Hepatocyte (in vitro differentiated cells): ENCODE data around the gene SEC24D. TPM values are rescaled to one million over a fixed set of nuclear protein-coding genes. Genes with fewer than 3 reads are reported as not detected.

Experiments used
- DNase-seq: peaks from one replicate; pipeline ENCODE4 v3.0.0-alpha.2; 2016; ENCODE audit warnings: low spot score
- H2AFZ ChIP-seq: fragments of 200-600 bp; sonication (generic); 2 replicates; pipeline ENCODE4 v1.6.0; 2016; ENCODE audit warnings: antibody characterized with exemption, mild to moderate bottlenecking
- H3K27ac ChIP-seq: fragments of 200-600 bp; sonication (generic); 2 replicates; pipeline ENCODE4 v1.5.1; 2016; ENCODE audit warnings: mild to moderate bottlenecking
- H3K27me3 ChIP-seq: fragments of 200-600 bp; sonication (generic); 2 replicates; pipeline ENCODE4 v1.6.1; 2016
- H3K36me3 ChIP-seq: fragments of 200-600 bp; sonication (generic); replicated peaks from 2 replicates; pipeline ENCODE4 v1.5.1; 2016; ENCODE audit warnings: low read depth; ENCODE audit not compliant: insufficient read depth
- H3K4me1 ChIP-seq: fragments of 200-600 bp; sonication (generic); 2 replicates; pipeline ENCODE4 v1.5.1; 2016; ENCODE audit warnings: mild to moderate bottlenecking, moderate library complexity; ENCODE audit not compliant: insufficient read depth
- H3K4me2 ChIP-seq: fragments of 200-600 bp; sonication (generic); 2 replicates; pipeline ENCODE4 v1.6.0; 2016
- H3K4me3 ChIP-seq: fragments of 200-600 bp; sonication (generic); 2 replicates; pipeline ENCODE4 v1.5.1; 2016; ENCODE audit warnings: mild to moderate bottlenecking
- H3K79me2 ChIP-seq: fragments of 200-600 bp; sonication (generic); 2 replicates; pipeline ENCODE4 v1.6.0; 2017; ENCODE audit warnings: mild to moderate bottlenecking
- H3K9me2 ChIP-seq: fragments of 200-600 bp; sonication (generic); replicated peaks from 2 replicates; pipeline ENCODE4 v1.6.0; 2017; ENCODE audit warnings: mild to moderate bottlenecking; ENCODE audit not compliant: insufficient read depth
- H3K9me3 ChIP-seq: fragments of 200-600 bp; sonication (generic); 2 replicates; pipeline ENCODE4 v1.5.1; 2016; ENCODE audit warnings: low read depth, mild to moderate bottlenecking
- H4K20me1 ChIP-seq: fragments of 200-600 bp; sonication (generic); 2 replicates; pipeline ENCODE4 v1.6.0; 2016; ENCODE audit warnings: mild to moderate bottlenecking; ENCODE audit not compliant: insufficient read depth, poor library complexity, severe bottlenecking
- EZH2 ChIP-seq: fragments of 200-600 bp; sonication (generic); IDR thresholded peaks from 2 replicates; pipeline ENCODE4 v1.6.1; 2016; ENCODE audit warnings: antibody characterized with exemption, mild to moderate bottlenecking, borderline replicate concordance
- EZH2phosphoT487 ChIP-seq: fragments of 200-600 bp; sonication (generic); IDR thresholded peaks from one replicate; pipeline ENCODE4 v1.6.1; 2018; ENCODE audit warnings: antibody characterized with exemption, mild to moderate bottlenecking, low read depth, moderate library complexity; ENCODE audit not compliant: unreplicated experiment, severe bottlenecking
- WGBS: methylation state at CpG from one replicate; pipeline ENCODE4 v1.1.6; 2016; ENCODE audit warnings: low lambda C conversion rate; ENCODE audit errors: missing lambda C conversion rate; 5-methylcytosine and 5-hydroxymethylcytosine counted together
- polyA plus RNA-seq: library from polyadenylated mRNA; unstranded; fragments of >200 nt; fragmentation: Nextera tagmentation; extraction: Ambion mirVana; gene quantifications from 2 replicates; pipeline ENCODE4 v1.2.1, GENCODE V29; 2016
- total RNA-seq: library from RNA; depleted of rRNA; stranded (reverse); fragments of >200 nt; gene quantifications from 2 replicates; pipeline ENCODE4 v1.2.3, GENCODE V29; 2014
- TF ChIP-seq, protein P1 (sequence below): fragments of 200-600 bp; sonication (generic); IDR thresholded peaks from 2 replicates; pipeline ENCODE4 v1.5.1; 2016; ENCODE audit warnings: antibody characterized with exemption, mild to moderate bottlenecking; ENCODE audit not compliant: poor library complexity

SEC24D gene
- total and polyA plus RNA-seq, 2 experiments from 2014 or later, result 81.9 to 97.4 TPM

DNA sequence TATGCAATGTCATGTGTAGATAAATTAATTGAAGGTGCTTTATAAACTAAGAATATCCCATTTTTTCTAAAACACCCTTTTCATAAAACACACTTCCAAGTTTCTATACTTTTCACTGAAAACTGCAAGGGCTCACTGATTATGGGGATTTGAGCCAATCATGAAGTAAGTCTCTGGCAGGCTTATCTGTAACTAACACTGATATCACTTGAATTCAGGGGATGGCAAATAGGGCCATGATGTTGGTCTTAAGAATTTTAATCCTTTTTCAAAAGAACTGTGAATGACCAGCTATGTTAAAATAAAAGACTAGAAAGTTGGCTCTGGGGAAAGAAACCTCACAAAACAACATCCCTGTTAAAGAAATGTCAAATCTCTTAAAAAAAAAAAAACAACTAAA, 13.0 kb upstream of the SEC24D start:
- DNase-seq, result no peak
- Histone ChIP-seq H2AFZ (no peak overlapping the region), H3K4me2 (no peak overlapping the region), H3K9me2 (no peaks in the 10 kb centered on the region), H3K36me3 (no peaks in the 10 kb centered on the region), H3K27ac (no peak overlapping the region), H3K4me3 (no peak overlapping the region), H3K27me3 (no peaks in the 10 kb centered on the region), H3K4me1 (no peaks in the 10 kb centered on the region), H3K79me2 (no peaks in the 10 kb centered on the region), H4K20me1 (no peaks in the 10 kb centered on the region), H3K9me3 (no peaks in the 10 kb centered on the region)
- TF ChIP-seq EZH2phosphoT487 (no peak), EZH2 (no peak)
- TF ChIP-seq, protein P1, sequence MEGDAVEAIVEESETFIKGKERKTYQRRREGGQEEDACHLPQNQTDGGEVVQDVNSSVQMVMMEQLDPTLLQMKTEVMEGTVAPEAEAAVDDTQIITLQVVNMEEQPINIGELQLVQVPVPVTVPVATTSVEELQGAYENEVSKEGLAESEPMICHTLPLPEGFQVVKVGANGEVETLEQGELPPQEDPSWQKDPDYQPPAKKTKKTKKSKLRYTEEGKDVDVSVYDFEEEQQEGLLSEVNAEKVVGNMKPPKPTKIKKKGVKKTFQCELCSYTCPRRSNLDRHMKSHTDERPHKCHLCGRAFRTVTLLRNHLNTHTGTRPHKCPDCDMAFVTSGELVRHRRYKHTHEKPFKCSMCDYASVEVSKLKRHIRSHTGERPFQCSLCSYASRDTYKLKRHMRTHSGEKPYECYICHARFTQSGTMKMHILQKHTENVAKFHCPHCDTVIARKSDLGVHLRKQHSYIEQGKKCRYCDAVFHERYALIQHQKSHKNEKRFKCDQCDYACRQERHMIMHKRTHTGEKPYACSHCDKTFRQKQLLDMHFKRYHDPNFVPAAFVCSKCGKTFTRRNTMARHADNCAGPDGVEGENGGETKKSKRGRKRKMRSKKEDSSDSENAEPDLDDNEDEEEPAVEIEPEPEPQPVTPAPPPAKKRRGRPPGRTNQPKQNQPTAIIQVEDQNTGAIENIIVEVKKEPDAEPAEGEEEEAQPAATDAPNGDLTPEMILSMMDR, result no peak

- Histone ChIP-seq H3K79me2 (no peaks in the 10 kb centered on the region), H4K20me1 (no peaks in the 10 kb centered on the region), H3K9me3 (no peaks in the 10 kb centered on the region), H3K4me2 (no peak overlapping the region), H3K36me3 (no peaks in the 10 kb centered on the region), H3K4me3 (no peak overlapping the region), H3K27me3 (no peaks in the 10 kb centered on the region), H3K27ac (no peak overlapping the region), H3K9me2 (no peaks in the 10 kb centered on the region), H2AFZ (no peak overlapping the region), H3K4me1 (no peaks in the 10 kb centered on the region)
- no peak for DNase-seq
- no peak for TF ChIP-seq EZH2phosphoT487
- no peak for TF ChIP-seq EZH2
- TF ChIP-seq, protein P1, result no peak
- 83% methylated on average over 7 of the region's 7 CpGs for WGBS
Observed at GRCh38 chr4:118848242-118848641, 12.3 kb upstream of the SEC24D start.

GRCh38 chr4:118846979-118847378, 11.1 kb upstream of the SEC24D start:
- Histone ChIP-seq H3K27ac (no peak overlapping the region), H3K27me3 (no peaks in the 10 kb centered on the region), H3K4me2 (no peak overlapping the region), H4K20me1 (no peaks in the 10 kb centered on the region), H3K36me3 (no peaks in the 10 kb centered on the region), H3K9me2 (no peaks in the 10 kb centered on the region), H2AFZ (no peak overlapping the region), H3K9me3 (no peaks in the 10 kb centered on the region), H3K4me3 (no peak overlapping the region), H3K4me1 (no peaks in the 10 kb centered on the region), H3K79me2 (no peaks in the 10 kb centered on the region)
- DNase-seq, result no peak
- 82% methylated on average over 1 of the region's 1 CpG for WGBS
- TF ChIP-seq, protein P1, result no peak
- TF ChIP-seq EZH2phosphoT487, result no peak
- no peak for TF ChIP-seq EZH2

DNA sequence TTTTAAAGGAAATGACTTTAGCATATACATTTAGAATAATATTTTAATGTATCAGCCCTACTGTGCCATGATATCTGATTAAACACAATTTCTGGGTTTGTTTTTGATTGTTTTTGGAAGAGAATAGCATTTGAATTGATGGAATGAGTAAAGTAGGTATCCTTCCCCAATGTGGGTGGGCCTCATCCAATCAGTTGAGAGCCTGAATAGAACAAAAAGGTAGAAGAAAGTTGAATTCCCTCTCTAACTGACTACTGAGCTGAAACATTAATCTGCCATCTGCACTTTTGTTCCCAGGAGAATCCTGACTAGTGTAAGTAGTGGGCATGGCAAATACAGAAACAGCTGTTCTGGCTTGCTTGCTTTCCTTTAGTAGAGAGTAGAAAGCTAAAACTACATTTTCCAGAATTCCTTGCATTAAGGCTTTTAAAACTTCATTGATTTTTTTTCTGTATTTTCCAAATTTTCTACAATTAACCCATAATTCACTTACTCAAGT, 9.7 kb upstream of the SEC24D start:
- H2AFZ ChIP-seq, result no peak overlapping the region
- no peaks in the 10 kb centered on the region for H3K9me2 ChIP-seq
- no peaks in the 10 kb centered on the region for H3K4me1 ChIP-seq
- no peaks in the 10 kb centered on the region for H3K27me3 ChIP-seq
- H3K4me2 ChIP-seq, result no peak overlapping the region
- no peaks in the 10 kb centered on the region for H3K79me2 ChIP-seq
- H3K9me3 ChIP-seq, result no peaks in the 10 kb centered on the region
- no peak overlapping the region for H3K27ac ChIP-seq
- H3K36me3 ChIP-seq, result no peaks in the 10 kb centered on the region
- H4K20me1 ChIP-seq, result no peaks in the 10 kb centered on the region
- DNase-seq, result no peak
- H3K4me3 ChIP-seq, result no peak overlapping the region
- TF ChIP-seq EZH2 (no peak), EZH2phosphoT487 (no peak)
- TF ChIP-seq, protein P1, result no peak
